GM18520 (cell line): ENCODE results near the gene FGF16.
"Not testable (repeated sequence)": the region's sequence is repeated elsewhere in the genome, so short reads cannot be mapped to it uniquely, and the experiment has no call there.

Experiments used
- ATAC-seq: cut with Tn5 transposase; IDR thresholded peaks from one replicate; pipeline ENCODE4 v1.9.1; 2021; ENCODE audit not compliant: unreplicated experiment

Gene FGF16

GRCh38 chrX:77446029-77446585, 1.1 kb upstream of the FGF16 start:
- no peak for ATAC-seq

GRCh38 chrX:77447653-77448569, 722 bp downstream of the FGF16 start:
- ATAC-seq, result no peak

DNA sequence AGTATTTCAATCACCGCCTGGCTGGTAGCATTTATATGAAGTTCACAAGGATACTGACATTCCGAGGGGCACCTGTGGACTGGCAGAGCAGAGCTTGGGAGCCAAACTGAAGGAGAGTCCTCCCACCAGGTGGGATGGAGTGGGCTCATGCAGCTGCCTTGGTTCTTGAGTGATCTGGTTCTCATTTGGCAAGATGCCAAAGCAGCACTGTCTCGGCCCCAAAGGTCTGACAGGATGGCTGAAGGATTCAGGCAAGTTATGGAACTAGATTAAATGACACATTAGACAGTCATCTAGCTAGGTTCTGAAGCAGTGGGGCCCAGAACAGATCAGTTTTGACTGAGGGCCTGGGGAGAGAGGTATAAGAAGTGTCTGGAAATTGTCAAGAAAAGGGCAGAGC, 3.2 kb downstream of the FGF16 start:
- ATAC-seq, result no peak

DNA sequence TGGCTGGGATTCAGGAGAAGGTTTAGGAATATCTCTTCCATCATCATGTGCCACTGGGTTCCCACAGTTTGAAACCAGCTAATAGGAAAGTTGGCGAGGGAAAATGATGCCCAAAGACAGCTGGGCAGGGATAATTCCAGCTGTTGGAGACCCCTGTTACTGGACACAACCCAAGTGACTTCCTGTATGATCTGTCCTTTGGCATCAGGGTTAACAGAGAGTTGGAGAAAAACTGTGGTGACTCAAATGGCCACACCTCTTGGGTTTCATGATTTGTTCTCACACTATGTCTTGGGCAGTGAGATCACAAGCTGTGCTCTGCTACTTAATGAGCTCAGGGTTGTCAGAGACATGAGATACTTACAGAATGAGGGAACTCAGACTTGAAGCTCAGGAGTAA, 3.8 kb downstream of the FGF16 start:
- no peak for ATAC-seq

- ATAC-seq, result no peak
Observed at GRCh38 chrX:77453190-77453589, 6.0 kb downstream of the FGF16 start.

DNA sequence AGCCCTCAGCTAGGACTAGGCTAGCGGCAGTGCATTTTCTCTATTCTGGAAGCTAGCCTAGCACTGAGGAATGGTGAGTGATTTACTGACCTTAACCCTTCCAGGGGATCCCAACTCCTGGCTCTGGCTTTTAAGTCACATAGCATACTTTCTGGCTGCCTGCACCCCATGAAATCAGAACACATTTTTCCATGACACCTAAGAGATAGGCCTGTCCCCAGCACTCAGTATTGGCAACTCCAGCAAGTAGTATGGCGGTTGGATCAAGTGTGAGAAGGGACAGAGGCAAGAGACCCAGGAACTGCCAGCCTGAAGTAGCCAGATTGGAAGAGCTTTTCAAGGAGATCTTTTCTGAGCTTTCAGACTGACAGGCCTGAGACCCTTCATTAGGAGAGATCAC, 8.2 kb downstream of the FGF16 start:
- ATAC-seq, result no peak

DNA sequence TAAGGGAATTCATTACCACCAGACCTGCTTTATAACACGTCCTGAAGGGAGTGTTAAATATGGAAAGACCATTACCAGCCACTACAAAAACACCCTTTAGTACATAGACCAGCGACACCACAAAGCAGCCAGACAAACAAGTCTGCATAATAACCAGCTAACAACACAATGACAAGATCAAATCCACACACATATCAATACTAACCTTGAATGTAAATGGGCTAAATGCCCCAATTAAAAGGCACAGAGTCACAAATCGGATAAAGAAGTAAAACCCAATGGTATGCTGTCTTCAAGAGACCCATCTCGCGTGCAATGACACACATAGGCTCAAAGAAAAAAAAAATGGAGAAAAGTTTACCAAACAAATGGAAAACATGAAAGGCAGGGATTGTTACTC, 36.9 kb downstream of the FGF16 start:
- no peak for ATAC-seq

- ATAC-seq, result no peak
Observed at GRCh38 chrX:77493677-77494553, 46.7 kb downstream of the FGF16 start.

DNA sequence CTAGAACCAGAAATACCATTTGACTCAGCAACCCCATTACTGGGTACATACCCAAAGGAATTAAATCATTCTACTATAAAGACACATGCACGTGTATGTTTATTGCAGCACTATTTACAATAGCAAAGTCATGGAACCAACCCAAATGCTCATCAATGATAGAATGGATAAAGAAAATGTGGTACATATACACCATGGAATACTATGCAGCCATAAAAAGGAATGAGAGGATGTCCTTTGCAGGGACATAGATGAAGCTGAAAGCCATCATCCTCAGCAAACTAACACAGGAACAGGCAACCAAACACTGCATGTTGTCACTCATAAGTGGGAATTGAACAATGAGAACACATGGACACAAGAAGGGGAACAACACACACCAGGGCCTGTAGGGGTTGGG, 53.0 kb downstream of the FGF16 start:
- ATAC-seq, result not testable (repeated sequence)

DNA sequence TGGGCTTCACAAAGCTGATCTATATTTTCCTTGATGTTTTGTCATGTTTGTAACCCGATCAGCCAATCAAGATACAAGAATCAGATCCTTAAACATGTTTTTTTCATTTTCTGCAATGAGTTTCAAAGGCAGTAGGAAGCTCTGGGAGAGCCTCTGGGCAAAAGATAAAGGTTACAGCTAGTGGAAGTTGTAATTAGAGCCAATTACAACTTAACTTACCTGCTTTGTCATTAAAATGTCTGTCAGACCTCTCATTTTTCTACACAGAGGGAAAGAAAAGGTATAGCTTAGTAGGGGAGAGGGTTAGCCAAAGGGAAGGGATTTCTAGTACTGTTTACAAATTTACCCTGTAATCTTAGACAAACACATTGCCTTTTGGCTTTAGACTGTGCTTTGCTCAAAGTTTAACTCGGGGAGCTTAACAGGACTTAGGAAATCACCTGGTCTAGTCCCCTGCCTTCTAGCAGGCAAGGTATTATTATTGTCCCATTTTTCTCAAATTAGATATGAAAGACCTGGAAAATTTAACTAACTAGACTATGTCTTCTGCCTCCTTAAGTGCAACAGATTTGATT, 55.8 kb downstream of the FGF16 start:
- ATAC-seq, result no peak

- ATAC-seq, result no peak
Observed at GRCh38 chrX:77505227-77505626, 58.0 kb downstream of the FGF16 start.
